NCI-H2196 (cell line): ENCODE data around the gene C20orf204.

ENCODE experiments used
- DNase-seq: peaks from one replicate; lab custom pipeline; 2025; ENCODE audit not compliant: unreplicated experiment; lab: John Stamatoyannopoulos, UW

Gene C20orf204

GRCh38 chr20:64055396-64055892, 19.5 kb downstream of the C20orf204 start:
- no peak for DNase-seq

GRCh38 chr20:64055893-64056638, 20.1 kb downstream of the C20orf204 start:
- peak; percentile 28 for DNase-seq

DNA sequence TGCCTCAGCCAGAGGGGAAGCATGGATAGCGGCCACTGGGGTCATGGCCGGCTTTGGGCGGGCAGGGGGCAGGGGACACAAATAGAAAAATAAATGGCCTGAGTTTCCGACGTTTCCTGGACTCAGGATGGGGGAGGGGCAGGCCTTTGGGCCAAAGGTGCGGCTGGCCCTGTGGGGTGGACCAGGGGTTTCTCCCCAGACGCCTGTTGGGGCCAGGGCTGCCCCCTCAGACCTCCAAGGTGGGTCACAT, 20.6 kb downstream of the C20orf204 start:
- no peak for DNase-seq

DNA sequence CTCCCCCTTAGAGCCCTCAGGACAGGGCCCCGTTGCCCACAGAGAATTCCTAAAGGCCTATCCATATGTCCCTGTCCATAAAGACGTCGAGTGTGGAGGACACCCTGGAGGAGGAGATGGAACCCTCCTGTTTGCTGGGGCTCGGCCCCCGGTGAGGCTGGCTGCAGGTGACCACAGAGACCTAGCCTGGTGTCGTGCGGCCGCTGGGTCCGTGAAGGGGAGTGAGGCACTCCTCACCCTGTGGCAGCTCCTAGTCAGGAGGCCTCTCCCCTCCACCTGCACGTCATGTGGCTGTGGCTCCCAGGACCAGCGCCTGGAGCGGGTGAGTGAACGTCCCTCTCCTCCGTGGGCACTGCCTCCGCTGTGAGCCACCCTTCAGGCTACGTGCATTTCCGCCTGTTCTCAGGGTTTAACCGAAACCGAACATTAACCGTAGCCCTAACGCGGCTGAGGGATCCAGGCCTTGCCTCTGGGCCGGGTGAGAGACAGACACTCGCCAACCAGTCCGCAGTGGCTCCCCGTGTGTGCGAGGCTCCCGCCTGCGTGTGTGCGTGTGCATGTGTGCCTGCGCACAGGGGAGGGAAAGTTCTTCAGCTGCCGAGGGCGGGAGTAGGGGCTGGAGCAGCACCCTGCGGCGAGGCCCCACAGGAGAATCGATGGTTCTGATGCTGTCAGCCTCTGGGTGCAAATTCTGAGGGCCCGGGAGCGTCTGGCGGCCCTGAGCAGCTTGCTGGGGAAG, 21.1 kb downstream of the C20orf204 start:
- DNase-seq = no peak

- peak; percentile 90 for DNase-seq
Observed at GRCh38 chr20:64057628-64058498, 21.9 kb downstream of the C20orf204 start.

- no peak for DNase-seq
Observed at GRCh38 chr20:64058536-64058935, 22.6 kb downstream of the C20orf204 start.

DNA sequence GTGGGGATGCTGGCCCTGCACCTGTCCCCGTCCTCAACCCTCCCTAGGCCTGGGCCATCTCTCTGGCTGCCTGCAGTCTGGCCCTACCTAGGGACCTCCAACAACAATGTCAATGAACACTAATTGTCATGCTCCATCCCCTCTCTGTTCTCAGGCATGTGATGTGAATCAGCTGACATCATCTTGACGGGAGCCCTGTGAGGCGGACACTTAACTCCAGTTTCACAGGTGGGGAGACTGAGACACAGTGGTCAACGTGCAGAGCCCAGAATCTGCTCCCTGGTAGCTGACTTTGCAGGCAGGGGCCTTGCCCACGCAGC, 26.3 kb downstream of the C20orf204 start:
- no peak for DNase-seq

DNA sequence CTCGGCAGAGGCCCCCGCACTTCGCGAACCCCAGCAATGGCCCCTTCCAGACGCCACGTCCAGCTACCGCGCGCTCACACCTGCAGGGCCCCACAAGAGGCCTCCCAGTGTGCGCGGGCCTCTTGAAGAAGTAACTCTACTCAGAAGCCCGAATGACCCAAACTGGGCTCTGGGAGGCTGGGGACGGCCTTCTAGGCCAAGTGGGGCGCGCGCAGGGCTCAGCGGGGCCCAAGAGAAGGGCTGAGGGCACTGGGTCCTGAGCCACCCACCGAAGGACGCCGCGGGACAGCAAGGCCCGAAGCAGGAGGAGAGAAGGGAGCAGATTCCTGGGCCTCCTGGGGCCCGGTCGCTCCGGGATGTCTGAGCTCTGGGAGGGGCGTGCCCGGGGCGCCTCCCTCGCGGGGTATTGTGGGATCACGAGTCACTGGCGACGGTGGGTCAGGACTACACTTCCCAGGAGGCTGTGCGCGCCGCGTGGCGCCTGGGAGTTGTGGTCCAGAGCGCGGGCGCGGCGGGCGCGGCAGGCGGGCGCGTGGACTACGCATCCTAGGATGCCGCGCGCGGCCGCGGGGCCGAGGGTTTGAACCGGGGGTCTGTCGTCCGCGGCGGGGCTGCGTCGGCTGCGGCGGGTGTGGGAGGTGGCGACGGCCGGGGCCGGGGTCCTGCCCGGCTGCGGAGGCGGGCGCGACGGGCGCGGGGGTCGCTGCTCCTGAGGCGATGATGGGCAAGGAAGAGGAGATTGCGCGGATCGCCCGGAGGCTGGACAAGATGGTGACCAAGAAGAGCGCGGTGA, 26.8 kb downstream of the C20orf204 start, which contains the start of gene TCEA2:
TCEA2 (plus strand) TSS at position 603 of the 793 bp plus-strand sequence; CDS start at position 718, 115 bp downstream.
- DNase-seq = peak; percentile 97

DNA sequence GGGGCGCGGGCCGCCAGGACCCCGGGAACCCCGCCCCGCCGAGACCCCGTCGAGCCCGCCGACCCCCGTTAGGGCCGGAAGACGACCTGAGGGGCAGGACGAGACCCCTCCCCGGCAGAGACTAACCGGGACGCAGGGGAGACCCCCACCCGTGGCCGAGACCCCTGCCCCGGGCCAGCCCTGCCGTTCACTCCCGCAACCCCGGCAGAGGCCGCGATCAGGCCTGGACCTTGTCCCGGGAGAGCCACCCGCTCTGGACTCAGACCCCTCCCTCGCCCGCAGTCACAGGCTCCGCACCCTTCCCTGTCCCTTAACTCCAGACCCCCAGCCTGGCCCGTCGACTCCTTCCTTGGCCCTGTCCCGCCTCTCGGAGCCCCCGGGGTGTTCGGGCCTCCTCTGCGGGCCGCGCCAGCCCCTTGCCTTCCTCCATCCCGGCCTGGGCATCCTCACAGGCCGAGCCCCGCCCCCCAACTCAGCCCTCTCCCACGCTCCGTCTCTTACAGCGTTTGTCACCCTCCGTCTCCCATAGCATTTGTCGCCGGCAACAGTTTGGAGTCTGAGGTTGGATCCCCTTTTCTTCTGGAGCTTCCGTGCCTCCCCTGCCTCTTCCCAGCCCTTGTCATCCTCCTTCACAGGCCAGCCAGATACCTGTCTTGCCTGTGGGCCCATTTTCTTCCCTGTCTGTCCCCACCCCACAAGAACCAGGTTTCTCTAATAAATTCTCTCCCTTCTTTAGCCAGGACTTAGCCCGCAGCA, 27.6 kb downstream of the C20orf204 start:
- DNase-seq = no peak

GRCh38 chr20:64064145-64064698, 28.2 kb downstream of the C20orf204 start:
- DNase-seq = no peak

- no peak for DNase-seq
Observed at GRCh38 chr20:64065062-64065973, 29.3 kb downstream of the C20orf204 start.

- peak; percentile 28 for DNase-seq
Observed at GRCh38 chr20:64065974-64066343, 30.0 kb downstream of the C20orf204 start.

GRCh38 chr20:64067005-64067632, 31.1 kb downstream of the C20orf204 start:
- no peak for DNase-seq

DNA sequence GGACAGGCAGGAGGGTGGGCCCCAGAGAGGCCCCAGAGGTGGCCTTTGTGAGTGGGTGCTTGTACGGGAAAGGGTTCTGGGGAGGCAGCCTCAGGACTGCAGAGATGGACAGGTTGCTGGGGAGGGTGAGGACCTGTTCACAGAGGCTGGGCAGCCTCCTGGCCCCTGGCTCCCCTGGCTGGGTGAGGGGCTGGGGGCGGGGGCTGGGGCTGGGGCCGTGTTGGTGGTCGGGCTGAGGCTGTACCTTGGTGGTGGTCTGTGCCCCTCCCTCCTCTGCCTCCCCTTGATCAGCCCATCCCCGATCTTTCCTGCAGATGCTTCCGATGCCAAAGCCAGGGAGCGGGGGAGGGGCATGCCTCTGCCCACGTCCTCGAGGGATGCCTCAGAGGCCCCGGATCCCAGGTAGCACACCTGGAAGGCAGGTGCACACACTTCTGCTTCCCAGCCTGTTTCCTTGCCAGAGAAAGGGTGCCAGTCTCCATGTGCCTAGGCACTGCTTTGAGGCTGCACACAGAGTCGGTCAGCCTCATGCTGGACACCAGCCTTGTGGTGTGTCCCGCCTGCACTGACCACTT, 31.8 kb downstream of the C20orf204 start:
- no peak for DNase-seq

DNA sequence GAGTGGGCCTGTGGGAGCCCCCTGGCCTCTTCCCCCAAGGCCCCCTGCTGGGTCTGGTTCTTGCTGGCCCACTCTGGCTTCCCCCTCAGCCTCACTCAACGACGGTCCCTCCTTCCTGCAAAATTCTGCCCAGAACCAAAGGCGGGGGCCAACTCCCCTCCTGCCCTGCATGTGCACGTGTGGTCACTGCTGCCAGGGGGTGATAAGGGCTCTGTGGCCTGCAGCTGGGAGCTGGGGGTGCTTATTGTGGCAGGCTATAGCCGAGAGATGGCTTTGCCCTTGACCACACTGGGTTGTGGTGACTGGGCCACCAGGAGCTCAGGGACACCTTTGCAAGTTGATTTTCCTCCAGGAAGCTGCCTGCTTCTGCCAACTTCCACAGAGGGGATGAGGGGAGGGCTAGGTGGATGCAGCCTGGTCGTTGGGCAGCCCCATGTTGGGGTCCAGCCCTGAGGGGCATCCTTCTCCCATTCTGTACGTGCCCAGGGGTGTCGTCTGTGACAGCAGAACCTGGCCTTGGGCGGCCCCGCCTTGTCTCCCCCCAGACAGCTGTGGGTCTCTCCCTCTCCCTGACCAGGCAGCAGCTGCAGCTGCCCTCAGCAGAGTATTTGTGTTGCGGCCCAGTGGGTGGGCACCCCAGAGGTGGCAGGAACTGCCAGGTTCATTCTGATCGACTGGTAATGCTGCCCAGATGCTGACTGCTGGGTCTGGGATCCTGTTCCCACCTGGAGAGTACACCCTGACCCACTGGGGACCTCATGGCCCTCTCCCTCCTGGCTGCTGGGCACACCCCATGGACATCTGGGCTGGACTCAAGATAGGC, 32.6 kb downstream of the C20orf204 start:
- DNase-seq = no peak

GRCh38 chr20:64069209-64069613, 33.2 kb downstream of the C20orf204 start:
- DNase-seq = no peak

DNA sequence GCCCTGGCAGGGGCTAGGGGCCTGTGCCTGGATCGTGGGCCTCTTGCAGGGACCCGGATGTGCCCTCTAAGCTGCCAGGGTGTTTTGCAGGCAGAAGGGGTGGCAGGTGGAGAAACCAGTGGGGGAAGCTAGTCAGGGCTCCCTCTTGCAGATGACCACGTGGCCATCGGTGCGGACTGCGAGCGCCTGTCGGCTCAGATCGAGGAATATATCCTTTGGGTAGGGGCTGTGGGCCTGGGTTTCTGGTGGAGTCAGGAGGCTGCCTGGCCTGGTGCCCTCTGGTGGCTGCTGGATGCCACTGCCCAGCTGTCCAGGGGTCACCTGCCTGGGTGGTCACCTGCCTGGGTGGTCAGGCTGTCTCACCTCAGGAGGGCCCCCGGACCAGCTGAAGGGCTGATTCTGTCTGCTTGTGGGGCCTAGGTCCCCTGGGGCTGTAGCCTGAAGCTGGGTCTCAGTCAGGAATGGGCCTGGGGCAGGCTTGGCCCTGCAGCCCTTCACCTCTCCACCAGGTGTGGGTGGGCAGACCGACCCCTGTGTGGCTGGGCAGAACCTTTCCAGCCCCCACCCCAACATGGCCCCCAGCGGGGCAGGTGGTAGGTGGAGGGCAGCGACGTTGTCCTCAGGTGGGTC, 33.7 kb downstream of the C20orf204 start:
- DNase-seq = peak; percentile 26
